HFFc6 (cell line): ENCODE data around the gene ST6GALNAC4. TPM values are rescaled to one million over a fixed set of nuclear protein-coding genes. Genes with fewer than 3 reads are reported as not detected.

ENCODE experiments used
- DNase-seq: peaks from one replicate; pipeline ENCODE4 v3.0.0-alpha.2; 2018
- H3K27ac Mint-ChIP-seq: 2 replicates; pipeline ENCODE4 v1.8.0; 2020; ENCODE audit warnings: mild to moderate bottlenecking, mixed read lengths
- H3K27me3 Mint-ChIP-seq: 2 replicates; pipeline ENCODE4 v1.8.0; 2021; ENCODE audit warnings: mild to moderate bottlenecking, moderate library complexity, mixed read lengths; ENCODE audit not compliant: insufficient read depth
- H3K36me3 Mint-ChIP-seq: 2 replicates; pipeline ENCODE4 v1.8.0; 2021; ENCODE audit warnings: low read depth, mixed read lengths
- H3K4me1 Mint-ChIP-seq: 2 replicates; pipeline ENCODE4 v1.8.0; 2020; ENCODE audit warnings: low read depth, mixed read lengths
- H3K4me3 Mint-ChIP-seq: 2 replicates; pipeline ENCODE4 v1.8.0; 2020; ENCODE audit warnings: mild to moderate bottlenecking, moderate library complexity, mixed read lengths
- H3K9me3 Mint-ChIP-seq: 2 replicates; pipeline ENCODE4 v1.8.0; 2020; ENCODE audit warnings: mild to moderate bottlenecking, mixed read lengths
- total RNA-seq, 6 experiments: library from RNA; stranded (reverse); fragmentation: NEBNext Ultra II Directional; extraction: Animal tissue kit (Norgen Biotek cat#: 25700); gene quantifications; 2 replicates in 1 of 6; 3 replicates in 5 of 6; pipeline ENCODE4 v1.2.3, GENCODE V29; 2021
- TF ChIP-seq, protein P1 (sequence below): fragments of 200-600 bp; sonication (generic); IDR thresholded peaks from 2 replicates; pipeline ENCODE4 v1.5.0; 2021; ENCODE audit warnings: antibody characterized with exemption, mild to moderate bottlenecking

Gene ST6GALNAC4
- total RNA-seq, 6 experiments from 2014 or later: 22.9 to 33.4 (median 27.7) TPM

DNA sequence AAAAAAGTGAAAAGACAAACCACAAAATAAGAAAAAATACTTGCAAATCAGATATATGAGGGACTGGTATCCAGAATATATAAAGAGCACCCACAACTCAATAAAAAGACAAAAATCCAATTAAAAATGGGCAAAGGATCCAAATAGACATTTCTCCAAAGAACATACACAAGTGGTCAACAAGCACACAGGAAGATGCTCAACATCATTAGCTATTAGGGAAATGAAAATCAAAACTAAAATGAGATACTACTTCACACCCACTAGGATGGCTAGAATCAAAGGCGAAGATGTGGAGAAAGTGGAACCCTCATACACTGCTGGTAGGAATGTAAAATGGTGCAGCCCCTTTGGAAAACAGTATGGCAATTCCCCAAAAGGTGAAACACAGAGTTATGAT, 41.9 kb upstream of the ST6GALNAC4 start:
- Mint-ChIP-seq H3K27ac (no peak overlapping the region), H3K36me3 (peaks cover 8% of the 10 kb centered on the region), H3K27me3 (no peaks in the 10 kb centered on the region; the same call in 1 of the 2 replicates), H3K4me3 (no peak overlapping the region), H3K4me1 (peaks cover 25% of the 10 kb centered on the region), H3K9me3 (no peaks in the 10 kb centered on the region)
- TF ChIP-seq, protein P1, sequence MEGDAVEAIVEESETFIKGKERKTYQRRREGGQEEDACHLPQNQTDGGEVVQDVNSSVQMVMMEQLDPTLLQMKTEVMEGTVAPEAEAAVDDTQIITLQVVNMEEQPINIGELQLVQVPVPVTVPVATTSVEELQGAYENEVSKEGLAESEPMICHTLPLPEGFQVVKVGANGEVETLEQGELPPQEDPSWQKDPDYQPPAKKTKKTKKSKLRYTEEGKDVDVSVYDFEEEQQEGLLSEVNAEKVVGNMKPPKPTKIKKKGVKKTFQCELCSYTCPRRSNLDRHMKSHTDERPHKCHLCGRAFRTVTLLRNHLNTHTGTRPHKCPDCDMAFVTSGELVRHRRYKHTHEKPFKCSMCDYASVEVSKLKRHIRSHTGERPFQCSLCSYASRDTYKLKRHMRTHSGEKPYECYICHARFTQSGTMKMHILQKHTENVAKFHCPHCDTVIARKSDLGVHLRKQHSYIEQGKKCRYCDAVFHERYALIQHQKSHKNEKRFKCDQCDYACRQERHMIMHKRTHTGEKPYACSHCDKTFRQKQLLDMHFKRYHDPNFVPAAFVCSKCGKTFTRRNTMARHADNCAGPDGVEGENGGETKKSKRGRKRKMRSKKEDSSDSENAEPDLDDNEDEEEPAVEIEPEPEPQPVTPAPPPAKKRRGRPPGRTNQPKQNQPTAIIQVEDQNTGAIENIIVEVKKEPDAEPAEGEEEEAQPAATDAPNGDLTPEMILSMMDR: no peak
- DNase-seq: no peak

DNA sequence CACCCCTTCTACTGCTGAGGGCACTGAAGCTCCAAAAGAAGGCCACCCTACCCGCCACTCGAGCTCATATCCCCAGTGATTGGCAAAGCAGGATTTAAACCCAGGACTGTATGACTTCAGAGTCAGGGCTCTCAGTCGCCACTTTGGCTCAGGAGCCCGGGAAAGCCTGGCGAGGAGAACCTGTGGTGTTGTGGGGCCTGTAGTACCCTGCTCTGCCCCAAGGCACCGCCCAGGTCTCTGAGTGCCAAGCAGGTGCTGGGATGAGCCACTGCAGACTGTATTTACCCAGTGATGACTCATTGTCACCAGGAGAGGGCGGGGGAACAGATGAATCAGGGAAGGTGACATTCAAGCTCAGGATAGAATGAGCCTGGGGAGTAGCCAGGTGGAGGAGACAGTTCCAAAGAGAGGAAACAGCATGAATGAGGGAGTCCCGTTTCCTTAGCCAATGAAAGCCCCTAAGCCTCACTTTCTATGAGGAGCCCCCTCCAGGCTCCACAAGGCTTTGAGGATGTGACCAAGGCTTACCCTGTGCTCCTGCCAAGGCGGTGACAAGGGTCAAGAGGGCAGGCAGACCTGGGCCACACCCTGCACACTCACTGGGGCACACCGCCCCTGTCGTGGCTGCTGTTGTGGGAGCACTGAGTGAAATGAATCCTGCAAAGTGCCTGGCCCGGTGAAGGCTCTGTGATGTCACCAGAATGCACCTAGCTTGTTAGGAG, 38.6 kb upstream of the ST6GALNAC4 start:
- TF ChIP-seq, protein P1: peak; percentile 52
- H3K9me3 Mint-ChIP-seq: no peaks in the 10 kb centered on the region
- H3K36me3 Mint-ChIP-seq: peaks cover 8% of the 10 kb centered on the region
- no peak overlapping the region for H3K4me3 Mint-ChIP-seq
- H3K27me3 Mint-ChIP-seq: no peaks in the 10 kb centered on the region; the same call in 1 of the 2 replicates
- DNase-seq: no peak
- H3K27ac Mint-ChIP-seq: no peak overlapping the region
- H3K4me1 Mint-ChIP-seq: peaks cover 13% of the 10 kb centered on the region

DNA sequence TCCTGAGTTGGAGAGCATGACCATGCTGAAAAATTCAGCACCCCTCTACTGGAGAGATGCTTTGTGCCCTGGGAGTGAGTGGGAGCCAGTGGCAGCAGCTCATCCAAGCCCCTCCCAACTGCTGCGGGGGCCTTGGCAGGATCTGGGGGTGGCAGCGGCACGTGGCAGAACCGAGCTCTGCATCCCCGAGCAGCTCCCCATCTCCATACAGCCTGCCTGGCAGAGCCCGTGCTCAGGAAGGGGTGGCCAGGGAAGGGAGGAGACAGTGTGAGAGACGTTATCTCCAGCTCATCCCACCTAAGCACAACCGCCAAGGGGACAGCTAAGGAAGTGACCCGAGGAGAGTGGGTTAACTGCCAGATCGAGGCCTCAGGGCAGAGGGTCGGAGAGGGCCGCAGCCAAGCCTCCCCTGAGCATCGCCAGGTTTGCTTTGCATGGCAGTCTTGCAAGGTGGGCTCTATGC, 38.0 kb upstream of the ST6GALNAC4 start:
- TF ChIP-seq, protein P1: no peak
- Mint-ChIP-seq H3K27ac (no peak overlapping the region), H3K4me1 (peaks cover 13% of the 10 kb centered on the region), H3K9me3 (no peaks in the 10 kb centered on the region), H3K27me3 (no peaks in the 10 kb centered on the region; the same call in 1 of the 2 replicates), H3K36me3 (peaks cover 8% of the 10 kb centered on the region), H3K4me3 (no peak overlapping the region)
- DNase-seq: no peak

DNA sequence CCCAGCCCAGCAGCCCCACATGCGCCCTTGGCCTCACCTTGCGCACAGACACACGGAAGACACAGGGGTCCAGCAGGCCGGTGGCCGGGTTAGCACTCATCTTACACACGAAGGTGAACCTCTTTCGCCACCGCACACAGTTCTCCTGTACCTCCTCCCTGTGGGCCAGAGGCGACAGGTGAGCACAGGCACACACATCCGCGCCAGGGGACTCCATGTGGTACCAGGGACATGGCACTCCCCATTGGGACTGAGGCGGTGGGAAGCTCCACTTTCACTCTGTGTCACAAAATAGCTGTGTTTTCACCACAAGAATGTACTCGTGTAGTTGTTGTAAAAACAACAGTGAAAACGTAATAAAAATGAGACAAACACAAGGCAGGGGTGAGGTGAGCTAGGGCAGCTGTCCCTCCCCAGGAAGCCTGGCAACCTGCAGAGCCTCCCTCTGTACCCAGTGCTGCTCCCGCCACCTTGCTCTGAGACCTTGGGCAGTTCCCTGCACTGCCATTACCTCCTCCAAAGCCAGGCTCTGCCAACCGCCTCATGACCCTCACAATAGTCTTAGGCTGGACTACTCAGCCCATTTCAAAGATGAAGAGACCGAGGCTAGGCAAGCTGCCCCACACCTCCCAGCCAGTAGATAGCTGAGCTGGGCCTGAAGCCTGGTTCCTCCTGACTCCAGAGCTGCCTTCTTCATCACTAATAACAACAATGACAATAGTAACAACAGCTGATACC, 37.1 kb upstream of the ST6GALNAC4 start:
- no peak overlapping the region for H3K4me3 Mint-ChIP-seq
- DNase-seq: no peak
- TF ChIP-seq, protein P1: no peak
- H3K9me3 Mint-ChIP-seq: no peaks in the 10 kb centered on the region
- H3K4me1 Mint-ChIP-seq: peaks cover 13% of the 10 kb centered on the region
- no peak overlapping the region for H3K27ac Mint-ChIP-seq
- no peaks in the 10 kb centered on the region; the same call in 1 of the 2 replicates for H3K27me3 Mint-ChIP-seq
- H3K36me3 Mint-ChIP-seq: peaks cover 5% of the 10 kb centered on the region

DNA sequence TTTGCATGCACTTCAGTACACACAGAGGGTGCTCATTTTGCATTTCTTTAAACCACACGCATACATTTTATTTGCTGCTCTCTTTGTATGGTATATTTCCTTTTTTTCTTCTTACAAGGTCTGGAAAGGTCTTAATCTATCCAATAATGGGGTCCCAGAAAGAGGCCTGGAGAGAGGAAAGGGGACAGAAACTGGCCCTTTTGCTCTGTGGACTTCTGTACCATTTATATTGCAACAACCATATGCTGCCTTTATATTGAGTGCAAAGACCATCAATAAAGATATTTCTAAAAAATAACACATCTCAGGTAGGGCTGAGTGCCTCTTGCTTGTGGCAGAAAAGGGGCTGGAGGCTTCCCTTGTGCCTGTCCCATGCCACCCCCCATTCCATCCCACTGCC, 36.3 kb upstream of the ST6GALNAC4 start:
- H3K27ac Mint-ChIP-seq: no peak overlapping the region

More for the DNA sequence above, 36.3 kb upstream of the ST6GALNAC4 start:
- TF ChIP-seq, protein P1: no peak
- no peak for DNase-seq
- Mint-ChIP-seq H3K9me3 (no peaks in the 10 kb centered on the region), H3K36me3 (no peaks in the 10 kb centered on the region), H3K4me3 (no peak overlapping the region), H3K4me1 (peaks cover 13% of the 10 kb centered on the region), H3K27me3 (no peaks in the 10 kb centered on the region; the same call in 1 of the 2 replicates)
